HepG2 (cell line): ENCODE data around the gene TMEM258. TPM values are rescaled to one million over a fixed set of nuclear protein-coding genes. Genes with fewer than 3 reads are reported as not detected.

Experiments
- ATF1 ChIP-seq: IDR thresholded peaks from 2 replicates; pipeline ENCODE4 v1.6.1; 2016; ENCODE audit warnings: mild to moderate bottlenecking, control low read depth
- FOXP1 ChIP-seq, 2 experiments: fragments of 450-650 bp in 1 of 2; IDR thresholded peaks; 2 replicates each; pipeline ENCODE4 v1.6.1; 2017 to 2018; ENCODE audit warnings: antibody characterized with exemption in 1 of 2
- IRF9 ChIP-seq: sonication (generic); formaldehyde crosslinking; IDR thresholded peaks from 2 replicates; pipeline ENCODE4 v1.8.0; 2022; ENCODE audit warnings: missing genetic modification reagents, mild to moderate bottlenecking, borderline replicate concordance
- MIXL1 ChIP-seq: IDR thresholded peaks from 2 replicates; pipeline ENCODE4 v1.6.1; 2016
- NRL ChIP-seq: sonication (generic); formaldehyde crosslinking; IDR thresholded peaks from 2 replicates; pipeline ENCODE4 v1.5.0; 2020; ENCODE audit warnings: missing genetic modification reagents, mild to moderate bottlenecking, moderate library complexity, borderline replicate concordance
- PAWR ChIP-seq: sonication (generic); formaldehyde crosslinking; IDR thresholded peaks from 2 replicates; pipeline ENCODE4 v1.4.0; 2020; ENCODE audit warnings: missing genetic modification reagents, mild to moderate bottlenecking, borderline replicate concordance
- PAX8 ChIP-seq: sonication (generic); formaldehyde crosslinking; IDR thresholded peaks from 2 replicates; pipeline ENCODE4 v1.8.0; 2022; ENCODE audit warnings: mild to moderate bottlenecking, missing genetic modification reagents, borderline replicate concordance
- PHF20 ChIP-seq: sonication (generic); formaldehyde crosslinking; IDR thresholded peaks from 2 replicates; pipeline ENCODE4 v1.5.0; 2020; ENCODE audit warnings: mild to moderate bottlenecking, missing genetic modification reagents
- PLSCR1 ChIP-seq: sonication (generic); formaldehyde crosslinking; IDR thresholded peaks from 2 replicates; pipeline ENCODE4 v1.5.0; 2020; ENCODE audit warnings: missing genetic modification reagents, mild to moderate bottlenecking, borderline replicate concordance
- RARA ChIP-seq: IDR thresholded peaks from 2 replicates; pipeline ENCODE4 v1.6.1; 2016; ENCODE audit warnings: missing genetic modification reagents, missing compliant biosample characterization
- SAFB2 ChIP-seq: sonication (generic); formaldehyde crosslinking; IDR thresholded peaks from 2 replicates; pipeline ENCODE4 v1.5.1; 2020; ENCODE audit warnings: missing genetic modification reagents, low read depth, mild to moderate bottlenecking, borderline replicate concordance
- SALL2 ChIP-seq: sonication (generic); formaldehyde crosslinking; IDR thresholded peaks from 2 replicates; pipeline ENCODE4 v1.8.1; 2023; ENCODE audit warnings: mild to moderate bottlenecking, missing genetic modification reagents, inconsistent platforms
- SIX4 ChIP-seq: sonication (generic); formaldehyde crosslinking; IDR thresholded peaks from 2 replicates; pipeline ENCODE4 v1.4.0; 2020; ENCODE audit warnings: missing genetic modification reagents
- SOX6 ChIP-seq, 2 experiments: fragments of 450-650 bp in 1 of 2; sonication (generic) in 1 of 2; formaldehyde crosslinking in 1 of 2; IDR thresholded peaks; 2 replicates each; pipeline versions ENCODE4 v1.4.0 to v1.6.1; 2017 to 2020; ENCODE audit warnings: antibody characterized with exemption in 1 of 2, mild to moderate bottlenecking in 1 of 2, missing genetic modification reagents in 1 of 2
- SRSF4 ChIP-seq: fragments of 200-400 bp; formaldehyde crosslinking; IDR thresholded peaks from one replicate; pipeline ENCODE4 v1.6.1; 2018; ENCODE audit warnings: mild to moderate bottlenecking, low read depth, low read length, moderate library complexity; ENCODE audit not compliant: poor library complexity, severe bottlenecking
- SRY ChIP-seq: sonication (generic); formaldehyde crosslinking; IDR thresholded peaks from 2 replicates; pipeline ENCODE4 v1.8.0; 2022; ENCODE audit warnings: mild to moderate bottlenecking, missing genetic modification reagents
- TGIF2 ChIP-seq: IDR thresholded peaks from 2 replicates; pipeline ENCODE4 v1.6.1; 2016; ENCODE audit warnings: control low read depth, missing compliant biosample characterization
- ZBTB2 ChIP-seq: sonication (generic); formaldehyde crosslinking; IDR thresholded peaks from 2 replicates; pipeline ENCODE4 v1.8.0; 2022; ENCODE audit warnings: low read depth, missing genetic modification reagents
- ZMYM4 ChIP-seq: sonication (generic); formaldehyde crosslinking; IDR thresholded peaks from 2 replicates; pipeline ENCODE4 v1.8.1; 2023; ENCODE audit warnings: mild to moderate bottlenecking, missing genetic modification reagents
- ZNF205 ChIP-seq: IDR thresholded peaks from 2 replicates; pipeline ENCODE4 v1.6.1; 2018; ENCODE audit warnings: missing biosample characterization, missing genetic modification reagents
- ZNF484 ChIP-seq: sonication (generic); formaldehyde crosslinking; IDR thresholded peaks from 2 replicates; pipeline ENCODE4 v1.5.1; 2020; ENCODE audit warnings: mild to moderate bottlenecking, low read depth, missing genetic modification reagents, borderline replicate concordance
- ZNF639 ChIP-seq: conservative IDR thresholded peaks from 2 replicates; pipeline ENCODE4 v1.6.1; 2018; ENCODE audit warnings: missing genetic modification reagents
- ZNF737 ChIP-seq: sonication (generic); formaldehyde crosslinking; IDR thresholded peaks from 2 replicates; pipeline ENCODE4 v1.5.0; 2020; ENCODE audit warnings: missing genetic modification reagents, mild to moderate bottlenecking, borderline replicate concordance
- ZNF790 ChIP-seq: sonication (generic); formaldehyde crosslinking; IDR thresholded peaks from 2 replicates; pipeline ENCODE4 v1.8.0; 2022; ENCODE audit warnings: missing genetic modification reagents, mild to moderate bottlenecking, borderline replicate concordance
- ZNF891 ChIP-seq: sonication (generic); formaldehyde crosslinking; IDR thresholded peaks from 2 replicates; pipeline ENCODE4 v1.5.0; 2020; ENCODE audit warnings: mild to moderate bottlenecking, missing genetic modification reagents
- polyA plus RNA-seq, 8 experiments: library from polyadenylated mRNA; depleted of rRNA in 3 of 8; stranded (reverse) in 7 of 8; unstranded in 1 of 8; fragments of >200 nt; fragmentation: Illumina TruSeq in 4 of 8; extraction: Trizol in 4 of 8; gene quantifications; 2 replicates each; pipeline versions ENCODE4 v1.2.1 to v1.2.3, GENCODE V29; 2011 to 2016; ENCODE audit warnings: low read depth in 4 of 8, missing spikeins in 1 of 8, mixed read lengths in 1 of 8; ENCODE audit not compliant: insufficient read depth in 1 of 8
- total RNA-seq, 5 experiments: library from RNA; depleted of rRNA; stranded (reverse); fragments of >200 nt; fragmentation: Illumina TruSeq; extraction: Trizol; gene quantifications; 2 replicates each; pipeline ENCODE4 v1.2.3, GENCODE V29; 2016; ENCODE audit warnings: low read depth in 1 of 5

The TMEM258 gene
- total and polyA plus RNA-seq, 2 of the 13 experiments (the other 11 are each of a cell fraction or from before 2014, with no cell fraction given), result 175 to 424 TPM

- TF ChIP-seq PAWR (peak; percentile 93; the same call in 1 of the 2 replicates), ZNF484 (CRISPR knock-in tag) (no peak), PAX8 (peak; percentile 95; the same call in 1 of the 2 replicates), SRY (CRISPR knock-in tag) (peak; percentile 81; the same call in 1 of the 2 replicates), ZNF891 (CRISPR knock-in tag) (0 out of 2 replicates have a peak, but pooled peaks have one; percentile 44), SALL2 (CRISPR knock-in tag) (peak; percentile 75), PHF20 (CRISPR knock-in tag) (peak; percentile 38; the same call in 1 of the 2 replicates), NRL (CRISPR knock-in tag) (peak; percentile 62; the same call in 1 of the 2 replicates), ZNF639 (peak; percentile 56; the same call in 1 of the 2 replicates), SAFB2 (peak; percentile 85), TGIF2 (CRISPR knock-in tag) (peak; percentile 90), ZNF790 (CRISPR knock-in tag) (peak; percentile 60; the same call in 1 of the 2 replicates), PLSCR1 (CRISPR knock-in tag) (no peak), ZMYM4 (CRISPR knock-in tag) (peak; percentile 91), RARA (0 out of 2 replicates have a peak, but pooled peaks have one; percentile 30), IRF9 (CRISPR knock-in tag) (peak; percentile 72; the same call in 1 of the 2 replicates), MIXL1 (CRISPR knock-in tag) (0 out of 2 replicates have a peak, but pooled peaks have one; percentile 50), FOXP1 (IDR thresholded peaks at IDR 0.05) (no peak), FOXP1 (CRISPR knock-in tag; IDR thresholded peaks at IDR 0.05) (no peak), ATF1 (0 out of 2 replicates have a peak, but pooled peaks have one; percentile 60), ZNF205 (CRISPR knock-in tag) (peak; percentile 80; the same call in 1 of the 2 replicates), ZNF737 (CRISPR knock-in tag) (no peak), SIX4 (peak; percentile 38; the same call in 1 of the 2 replicates), SRSF4 (no peak), SOX6 (IDR thresholded peaks at IDR 0.05) (no peak), SOX6 (CRISPR knock-in tag; IDR thresholded peaks at IDR 0.05) (peak; percentile 74), ZBTB2 (peak; percentile 73)
These were observed 24.5 kb upstream of the TMEM258 start, which contains the start of gene FADS1 (continued) for GRCh38 chr11:61816736-61817455.
